ENCODE results near the gene FER.
"Not testable (repeated sequence)": the region's sequence is repeated elsewhere in the genome, so short reads cannot be mapped to it uniquely, and the experiment has no call there.

FER gene

DNA sequence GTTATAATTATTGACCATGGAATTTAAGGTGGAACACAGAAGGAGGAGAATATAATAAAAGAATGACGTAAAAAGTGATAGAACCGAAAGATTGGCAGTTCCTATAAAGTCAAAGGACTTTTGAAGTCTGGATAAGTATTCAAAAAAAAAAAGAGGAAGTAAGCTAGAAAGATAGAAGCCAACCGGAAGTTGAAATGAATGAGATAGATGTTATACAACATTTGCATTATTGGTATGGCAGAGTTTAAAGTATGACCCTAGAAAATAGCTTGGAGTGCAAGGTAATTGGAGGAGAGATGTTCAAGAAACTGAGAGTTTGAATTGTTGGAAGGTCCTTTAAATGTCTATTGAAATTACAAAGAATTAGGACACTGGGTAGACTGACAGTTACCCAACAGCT, 293.6 kb downstream of the FER start:
- DNase-seq, result no peak

DNA sequence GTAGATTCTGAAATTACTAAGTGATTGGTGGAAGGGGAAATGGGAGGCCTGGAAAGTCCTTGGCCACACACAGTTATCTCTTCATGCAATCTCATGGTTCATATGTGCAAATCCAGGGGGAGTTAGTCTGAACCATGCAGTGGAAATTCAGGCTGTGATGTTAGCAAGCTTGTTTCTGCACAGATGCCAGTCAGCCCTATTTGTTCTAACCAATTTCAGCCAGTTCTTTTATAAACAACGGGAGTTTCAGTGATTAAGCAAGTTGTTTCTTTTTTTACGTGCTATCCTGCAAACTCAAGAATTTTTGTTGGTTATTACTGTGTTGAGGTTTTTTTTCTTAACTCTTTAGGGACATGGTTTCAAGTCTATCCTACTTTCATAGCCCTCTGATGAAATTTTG, 298.0 kb downstream of the FER start:
- no peak for DNase-seq

DNA sequence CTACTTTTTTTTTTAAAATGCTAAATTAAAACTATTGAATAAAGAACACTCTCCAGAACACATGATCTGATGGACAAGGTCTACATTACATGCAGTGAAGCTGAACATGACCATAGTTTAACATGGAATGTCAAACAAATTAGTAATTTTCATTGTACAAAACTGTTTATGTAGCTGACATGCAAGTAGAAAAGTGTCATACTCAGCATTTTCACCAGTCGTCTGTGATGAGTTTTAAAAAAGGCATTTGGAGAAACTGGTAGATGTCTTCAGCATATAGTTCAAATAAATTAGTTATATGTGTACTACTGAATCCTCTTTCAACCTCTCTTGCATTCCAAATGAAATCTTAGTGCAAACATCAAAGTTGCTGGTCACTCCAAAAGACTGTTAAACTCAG, 301.9 kb downstream of the FER start:
- DNase-seq, result no peak

DNA sequence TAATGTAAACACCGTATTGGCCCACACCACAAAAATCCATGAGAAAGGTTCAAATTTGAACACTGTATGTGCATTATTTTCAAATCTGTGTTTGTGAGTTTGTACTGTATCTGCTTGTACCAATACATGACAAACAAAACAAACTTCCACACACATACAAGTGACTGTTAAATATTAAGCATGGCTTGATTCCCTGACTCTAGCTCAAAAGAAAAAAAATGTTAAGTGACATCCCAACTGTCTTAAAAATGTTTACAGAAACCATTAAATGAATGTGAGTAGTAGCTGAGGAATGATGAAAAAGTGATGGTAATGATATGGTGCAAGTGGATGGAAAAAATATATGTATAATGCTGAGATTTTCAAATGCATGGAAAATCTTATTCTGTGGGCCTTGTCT, 302.6 kb downstream of the FER start:
- not testable (repeated sequence) for DNase-seq

DNA sequence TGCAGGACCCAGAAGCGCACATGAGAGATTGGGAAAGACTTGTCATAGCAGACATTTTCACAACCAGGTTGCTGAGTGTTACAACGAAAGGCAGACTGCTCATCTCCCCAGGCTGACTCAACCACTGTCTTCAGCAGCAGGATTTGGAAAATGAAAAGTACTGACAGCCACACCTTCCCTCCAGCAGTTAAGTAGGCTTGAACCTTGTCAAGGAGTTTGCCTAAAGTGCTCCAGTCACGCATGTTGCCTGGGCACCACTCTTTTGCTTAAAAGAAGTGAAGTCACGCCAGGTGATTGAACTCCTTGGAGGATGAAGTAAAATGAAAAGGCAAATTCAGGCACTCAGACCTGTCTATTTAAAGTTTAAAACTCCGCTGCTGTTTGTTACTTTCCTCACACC, 304.5 kb downstream of the FER start:
- DNase-seq, result not testable (repeated sequence)

DNA sequence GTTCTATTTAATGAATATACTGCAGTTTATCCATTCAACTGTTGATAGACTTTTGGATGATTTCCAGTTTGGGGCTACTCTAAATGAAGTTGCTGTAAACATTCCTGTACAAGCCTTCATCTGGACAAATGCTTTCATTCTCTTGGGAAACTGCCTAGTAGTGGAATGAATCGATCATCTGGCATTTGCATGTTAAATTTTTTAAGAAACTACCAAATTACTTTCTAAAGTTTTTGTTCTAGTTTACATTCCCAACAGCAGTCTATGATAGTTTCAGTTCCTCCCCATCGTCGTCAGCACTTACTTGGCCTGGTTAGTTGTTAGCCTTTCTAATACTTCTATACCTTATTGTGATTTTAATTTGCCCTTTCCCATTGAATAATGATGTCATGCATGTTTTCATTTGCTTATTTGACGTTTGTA, 306.3 kb downstream of the FER start:
- DNase-seq, result no peak

DNA sequence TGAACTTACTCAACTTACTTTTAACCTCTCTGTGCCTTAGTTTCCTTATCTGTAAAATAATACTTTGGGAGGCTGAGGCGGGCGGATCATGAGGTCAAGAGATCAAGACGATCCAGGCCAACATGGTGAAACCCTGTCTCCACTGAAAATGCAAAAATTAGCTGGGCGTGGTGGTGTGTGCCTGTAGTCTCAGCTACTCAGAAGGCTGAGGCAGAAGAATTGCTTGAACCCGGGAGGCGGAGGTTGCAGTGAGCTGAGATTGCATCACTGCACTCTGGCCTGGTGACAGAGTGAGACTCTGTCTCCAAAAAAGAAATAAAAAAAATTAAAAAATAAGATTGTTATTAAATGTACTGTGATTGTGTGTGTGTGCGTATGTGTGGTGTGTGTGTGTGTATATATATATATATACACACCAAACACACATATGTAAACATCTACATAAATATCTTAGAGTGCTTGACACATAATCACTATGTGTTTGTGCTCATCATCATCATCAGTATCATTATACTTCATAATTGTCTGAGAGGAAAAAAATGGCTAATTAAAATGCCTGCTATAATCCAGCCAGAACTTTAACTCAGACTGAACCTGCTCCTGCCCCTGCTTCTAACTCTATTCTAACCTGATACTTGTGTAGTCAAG, 312.8 kb downstream of the FER start:
- DNase-seq, result no peak

DNA sequence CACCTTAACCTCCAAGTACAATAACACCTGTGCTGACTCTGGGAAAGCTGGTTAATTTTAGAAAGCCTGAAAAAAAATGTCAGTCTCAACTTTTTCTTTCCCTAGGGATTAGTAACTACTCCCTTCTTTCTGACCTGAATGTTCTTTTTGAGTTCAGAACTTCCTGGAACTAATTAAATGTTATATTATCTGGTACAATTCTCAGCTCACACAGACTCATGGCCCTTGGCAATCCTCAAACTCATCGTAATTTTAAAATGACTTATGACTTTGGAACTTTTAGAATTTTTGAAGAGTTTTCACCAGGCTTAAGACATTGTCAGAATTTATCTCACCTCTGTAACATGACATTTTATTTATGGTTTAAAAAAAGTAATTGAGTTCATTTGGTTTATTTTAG, 315.0 kb downstream of the FER start:
- DNase-seq, result no peak

DNA sequence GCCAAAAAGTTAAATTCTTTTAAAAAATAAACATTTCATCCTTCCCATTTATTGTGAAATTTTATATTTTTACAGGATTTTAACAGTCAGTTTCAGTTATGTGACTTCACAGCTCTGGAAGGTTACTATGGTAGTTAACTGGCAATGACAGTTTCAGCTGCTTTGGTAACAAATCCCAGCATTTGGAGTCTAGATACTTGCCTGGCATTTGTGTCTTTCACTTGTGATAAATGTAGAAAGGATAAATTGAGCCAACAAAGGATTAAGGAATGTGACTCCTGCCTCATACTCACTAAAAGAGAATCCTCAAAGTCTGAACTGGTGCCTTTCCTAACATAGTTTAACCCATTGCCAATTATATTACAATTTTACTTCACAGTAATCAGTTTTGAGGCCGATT, 315.5 kb downstream of the FER start:
- DNase-seq, result no peak

DNA sequence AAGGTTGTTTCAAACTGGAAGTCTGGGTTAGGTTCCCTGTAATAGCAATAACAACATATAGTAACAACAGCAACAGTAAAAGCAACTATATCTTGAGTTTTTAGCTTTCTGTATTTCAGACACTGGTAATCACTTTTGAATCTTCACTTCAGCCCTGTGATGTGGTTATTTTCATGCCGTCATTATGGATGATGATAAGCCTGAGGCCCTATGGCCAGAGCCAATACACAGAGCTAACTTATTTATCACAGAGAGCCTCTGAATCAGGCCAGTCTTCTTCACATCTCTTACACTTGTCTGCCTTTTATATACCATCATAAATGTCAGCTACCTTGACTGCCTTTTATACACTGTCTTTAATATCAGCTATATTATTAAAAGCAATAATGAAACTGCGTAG, 329.0 kb downstream of the FER start:
- DNase-seq, result no peak

DNA sequence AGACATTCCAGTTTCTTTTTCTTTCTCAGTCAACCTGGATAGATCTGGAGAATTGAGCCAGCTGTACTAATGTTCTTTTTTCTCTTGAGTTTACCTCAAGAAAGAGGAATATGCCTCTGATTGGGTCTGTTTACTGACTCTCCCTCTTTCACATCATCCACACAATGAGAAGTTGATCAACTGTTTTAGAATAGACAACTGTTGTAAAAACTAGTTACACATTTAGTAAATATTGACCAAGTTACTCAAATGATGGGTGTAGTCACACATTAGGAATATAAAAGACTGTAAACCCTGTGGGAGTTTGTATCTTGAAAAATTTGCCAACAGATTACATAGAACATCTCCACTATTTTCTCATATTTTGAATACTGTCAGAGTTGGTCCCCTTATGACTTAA, 330.8 kb downstream of the FER start:
- no peak for DNase-seq

DNA sequence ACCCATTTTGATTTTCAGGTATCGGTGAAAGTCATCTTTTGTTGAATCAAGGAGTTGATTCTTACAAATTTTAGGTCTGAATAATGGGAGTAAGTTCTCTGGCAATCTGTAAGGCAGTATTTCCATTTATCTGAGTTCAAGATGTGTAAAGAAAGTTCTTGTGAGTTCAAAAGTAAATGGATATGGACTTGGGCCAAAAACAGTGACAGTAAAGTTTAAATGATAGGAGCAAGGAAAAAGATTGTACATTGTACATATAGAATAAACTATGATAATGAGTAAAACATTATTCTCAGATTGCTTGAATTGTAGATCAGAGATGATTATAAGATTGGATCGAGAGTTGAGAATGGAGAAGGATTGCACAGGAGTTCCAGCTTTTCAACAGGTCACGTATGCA, 332.8 kb downstream of the FER start:
- DNase-seq, result no peak

DNA sequence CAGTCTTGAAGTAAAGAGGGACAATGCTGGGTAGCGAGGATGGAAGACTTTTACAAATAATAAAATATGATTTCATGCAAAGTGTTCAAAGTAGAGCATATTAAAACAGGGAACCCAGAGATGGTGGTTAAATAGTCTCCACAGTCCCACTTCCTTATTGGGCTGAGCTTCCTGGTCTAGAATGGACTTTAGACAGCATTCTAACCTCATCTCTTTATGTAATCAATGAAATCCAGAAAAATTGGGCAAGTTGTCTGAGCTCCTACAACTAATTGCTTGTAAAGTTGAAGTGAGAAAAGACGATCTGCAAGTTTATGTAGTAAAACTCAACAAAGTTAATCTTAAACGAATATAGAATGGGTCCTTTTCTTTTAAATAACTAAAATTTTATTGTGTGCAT, 333.2 kb downstream of the FER start:
- DNase-seq, result no peak

DNA sequence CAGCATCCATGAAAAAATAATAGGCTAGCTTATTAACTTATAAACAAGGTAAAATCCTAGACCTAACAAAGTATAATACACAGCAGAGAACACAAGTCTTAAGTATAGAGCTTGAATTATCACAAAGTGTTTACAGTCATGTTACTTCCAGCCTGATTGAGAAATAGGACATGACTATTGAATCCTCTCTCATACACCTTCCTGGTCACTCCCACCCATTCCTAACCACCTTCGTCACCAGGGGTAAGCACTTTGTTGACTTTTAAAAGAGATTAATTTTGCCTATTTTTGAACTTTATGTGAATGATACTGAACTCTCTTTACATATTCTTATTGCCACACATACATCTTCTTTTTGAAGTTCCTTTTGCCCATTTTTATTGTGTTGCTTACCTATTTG, 336.2 kb downstream of the FER start:
- DNase-seq, result no peak

DNA sequence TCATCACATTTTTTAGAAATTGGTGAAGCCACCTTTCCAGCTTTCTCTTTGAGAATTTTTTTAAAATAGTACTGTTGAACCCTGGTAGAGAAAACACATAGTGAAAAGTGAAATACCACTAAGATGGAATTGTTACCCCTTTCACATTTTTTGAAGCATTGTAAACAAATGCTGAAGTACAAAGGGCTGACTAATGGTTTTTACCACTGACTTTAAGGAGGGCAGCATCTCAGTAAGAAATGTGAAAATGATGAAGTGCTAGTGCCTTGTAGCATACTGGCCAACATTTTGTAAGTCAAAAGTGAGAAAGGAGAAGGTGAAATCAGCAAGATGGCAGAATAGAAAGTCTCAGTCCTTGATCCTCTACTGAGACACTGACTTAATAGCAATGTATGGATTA, 341.5 kb downstream of the FER start:
- DNase-seq, result no peak

DNA sequence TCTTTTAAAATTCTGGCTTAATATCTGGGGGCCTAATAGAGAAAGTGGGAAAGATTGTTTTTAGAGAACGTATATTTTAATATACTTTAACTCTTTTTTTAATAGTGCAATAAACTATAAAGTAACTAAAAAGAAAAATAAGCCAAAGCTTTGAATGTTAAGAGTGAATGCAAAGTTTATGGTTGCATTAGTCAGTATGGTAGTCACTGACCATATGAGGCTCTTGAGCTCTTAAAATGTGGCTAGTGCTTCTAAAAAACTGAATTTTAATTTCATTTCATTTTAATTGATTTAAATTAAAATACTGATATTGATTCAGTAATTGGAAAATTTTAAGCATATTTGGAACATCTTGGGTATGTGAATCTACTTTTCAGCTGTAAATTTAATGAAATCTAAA, 351.4 kb downstream of the FER start:
- DNase-seq, result no peak

DNA sequence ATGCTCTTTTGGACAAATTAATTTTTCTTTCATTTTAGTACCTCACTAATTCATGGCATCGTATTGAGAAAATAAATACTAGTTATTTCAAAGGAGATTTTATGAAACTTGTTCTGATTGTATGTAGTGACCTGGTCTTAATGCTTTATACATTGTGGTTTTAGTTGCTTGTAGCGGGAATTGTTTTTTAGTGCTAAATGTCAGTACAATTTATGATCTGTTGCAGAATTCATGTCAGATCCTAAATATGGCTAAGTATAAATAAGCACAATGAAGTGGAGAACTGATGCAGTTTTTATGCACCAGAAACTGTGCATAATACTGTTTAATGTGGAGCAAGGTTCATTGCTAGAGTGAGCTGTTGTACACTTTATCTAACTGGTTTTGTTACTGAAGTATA, 353.3 kb downstream of the FER start:
- DNase-seq, result no peak

DNA sequence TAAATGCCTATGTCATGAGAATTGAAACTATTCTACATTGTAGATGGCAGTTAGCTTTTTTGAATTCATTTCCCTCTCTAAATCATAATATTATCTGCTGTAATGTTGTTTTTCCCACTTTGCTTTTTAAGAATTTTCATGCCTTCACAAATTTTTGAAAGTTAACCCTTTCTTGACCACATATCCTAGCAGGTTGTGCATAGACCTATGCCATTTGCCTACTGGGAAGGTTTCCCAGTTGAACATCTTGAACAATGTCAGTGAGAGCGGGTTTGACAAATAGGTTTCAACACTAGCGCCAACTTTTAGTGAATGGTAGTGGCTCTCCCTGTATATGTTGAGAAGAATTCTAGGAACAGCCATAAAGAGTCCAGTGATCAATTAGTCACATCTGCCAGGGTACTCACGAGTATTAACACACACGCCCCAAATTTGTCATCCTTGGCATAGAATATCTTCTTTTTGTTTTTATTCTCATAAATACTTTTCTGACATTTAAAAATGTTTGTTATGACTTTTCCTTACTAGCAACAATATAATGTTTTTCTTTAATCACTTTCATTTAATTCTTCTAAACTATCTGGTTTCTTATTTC, 354.5 kb downstream of the FER start:
- no peak for DNase-seq

DNA sequence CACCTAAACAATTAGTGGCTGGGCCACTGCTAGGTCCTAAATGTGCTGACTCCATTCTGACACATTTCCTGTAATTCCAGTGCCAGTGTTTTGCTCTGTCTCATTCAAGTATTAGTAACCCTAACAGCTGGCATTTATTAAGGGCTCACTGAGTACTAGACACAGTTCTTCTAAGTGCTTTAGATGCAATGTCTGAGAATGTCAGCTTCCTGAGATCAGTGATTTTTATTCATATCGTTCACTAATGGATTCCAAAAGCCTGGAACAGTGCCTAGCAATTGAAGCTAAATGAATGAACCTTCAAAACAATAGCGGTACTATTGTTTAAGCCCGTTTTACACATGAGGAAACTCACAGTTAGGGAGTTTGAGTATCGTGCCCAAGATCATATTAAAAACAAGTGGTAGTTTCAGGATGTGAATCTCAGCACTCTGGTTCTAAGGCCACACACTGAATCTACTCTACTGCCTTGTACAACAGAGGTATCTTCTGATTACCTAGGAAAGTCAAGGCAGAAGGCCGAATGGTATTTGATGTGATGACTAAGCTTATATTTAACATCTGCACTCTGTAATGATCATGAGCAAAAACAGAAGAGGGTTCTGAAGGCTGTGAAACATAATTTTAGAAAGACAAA, 358.1 kb downstream of the FER start:
- no peak for DNase-seq

DNA sequence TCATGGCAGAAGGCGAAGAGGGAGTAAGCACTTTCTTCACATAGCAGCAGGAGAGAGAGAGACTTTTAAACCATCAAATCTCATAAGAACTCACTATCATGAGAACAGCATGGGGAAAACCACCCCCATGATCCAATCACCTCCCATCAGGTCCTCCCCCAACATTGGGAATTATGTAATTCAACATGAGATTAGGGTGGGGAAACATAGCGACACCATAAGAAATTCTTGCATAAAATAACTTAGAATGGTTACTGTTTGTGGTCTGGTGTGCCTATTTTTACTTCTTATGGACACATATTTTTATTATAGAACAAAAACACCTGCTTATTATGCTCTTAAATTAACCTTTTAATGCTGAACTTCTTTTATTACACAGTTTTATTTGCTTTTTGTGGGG, 364.0 kb downstream of the FER start:
- DNase-seq, result no peak

DNA sequence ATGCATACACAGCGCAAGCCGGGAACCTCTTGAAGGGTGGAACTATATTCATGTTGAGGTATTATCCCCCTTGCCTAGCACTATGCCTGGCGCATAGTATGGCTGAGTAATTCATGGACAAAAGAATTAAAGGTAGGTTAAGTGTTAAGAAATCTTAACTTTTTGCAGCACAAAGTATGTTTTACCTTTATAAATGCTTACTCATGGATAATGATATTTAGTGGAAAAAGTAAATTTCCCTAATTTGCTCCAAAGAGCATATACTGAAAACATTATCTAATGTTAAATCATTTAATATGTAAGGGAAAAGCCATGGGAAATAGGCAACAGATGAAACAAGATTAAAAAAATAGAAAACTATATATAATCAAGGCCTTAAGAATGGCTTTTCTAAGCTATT, 365.9 kb downstream of the FER start:
- DNase-seq, result no peak

DNA sequence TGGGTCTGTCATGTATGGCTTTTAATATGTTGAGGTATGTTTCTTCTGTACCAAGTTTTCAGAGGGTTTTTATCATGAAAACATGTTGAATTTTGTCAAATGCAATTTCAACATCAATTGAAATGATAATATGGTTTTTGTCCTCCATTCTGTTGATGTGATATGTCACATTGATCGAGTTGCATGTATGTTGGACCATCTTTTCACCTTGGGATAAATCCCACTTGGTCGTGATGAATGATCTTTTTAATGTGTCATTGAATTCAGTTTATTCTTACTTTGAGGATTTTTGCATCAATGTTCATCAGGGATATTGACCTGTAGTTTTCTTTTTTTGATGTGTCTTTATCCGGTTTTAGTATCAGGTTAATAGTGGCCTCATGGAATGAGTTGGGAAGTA, 373.5 kb downstream of the FER start:
- DNase-seq, result no peak

DNA sequence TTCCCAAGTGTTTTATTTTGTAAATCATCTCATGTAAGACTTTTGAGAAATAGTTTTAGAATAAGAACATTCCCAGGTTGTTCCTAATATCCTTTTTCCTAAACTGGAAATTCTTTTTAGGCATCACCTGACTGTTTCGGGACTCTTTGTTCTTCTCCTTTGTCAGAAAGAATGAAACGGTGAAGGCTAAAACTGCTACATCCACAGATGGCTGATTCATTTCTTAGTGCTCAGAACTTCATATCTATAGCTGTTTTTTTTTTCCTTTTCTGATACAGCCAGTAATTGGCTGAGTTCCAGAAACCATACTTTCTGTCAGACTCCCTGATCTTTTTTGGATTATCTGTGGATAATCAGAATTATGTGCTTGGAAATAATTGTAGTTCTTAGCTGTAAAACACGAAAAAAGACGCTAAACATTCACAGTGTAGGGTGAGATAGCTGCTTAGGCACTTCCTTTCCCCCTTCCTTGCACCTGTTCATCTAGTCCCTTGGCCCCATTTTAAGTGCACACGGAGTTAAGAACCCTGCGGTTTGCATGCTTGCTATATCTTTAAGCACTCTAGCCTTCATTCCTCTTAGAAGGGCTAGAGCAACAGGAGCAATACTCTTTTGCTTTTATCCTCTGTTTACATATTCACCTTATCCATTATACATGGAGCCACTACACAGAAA, 378.2 kb downstream of the FER start:
- DNase-seq, result no peak

DNA sequence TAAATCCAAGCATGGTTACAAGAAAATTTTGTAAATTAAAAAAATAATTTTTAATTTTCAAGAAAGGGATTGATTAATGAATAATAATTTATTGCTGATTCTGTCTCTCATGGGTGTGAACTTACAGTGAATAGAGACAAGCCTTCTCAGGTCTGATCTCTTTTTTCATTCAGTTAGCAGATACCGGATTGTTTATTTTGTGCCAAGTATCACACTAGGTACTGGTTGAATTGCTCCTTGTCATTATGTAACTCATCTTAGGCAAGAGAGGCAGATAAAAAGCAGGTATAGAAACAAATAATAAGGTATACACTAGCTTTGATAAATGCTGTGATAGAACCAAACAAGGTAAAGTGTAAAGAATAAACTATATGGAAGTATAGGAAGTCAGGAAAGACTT, 378.8 kb downstream of the FER start:
- DNase-seq, result peak in 1 of 14 donors; percentile 26
